Effector memory CD4-positive, alpha-beta T cell (primary cell): Measurements from ENCODE around the gene ARFIP1.

Experiments
- DNase-seq, 3 donors: peaks; one replicate each; pipeline ENCODE4 v3.0.0-alpha.2; 2020
- H3K27ac ChIP-seq: 2 replicates; pipeline ENCODE4 v1.7.0; 2013; ENCODE audit warnings: mild to moderate bottlenecking, low read length, moderate library complexity; ENCODE audit not compliant: insufficient read depth, poor library complexity, severe bottlenecking
- H3K27me3 ChIP-seq: replicated peaks from 2 replicates; pipeline ENCODE4 v1.7.0; 2013; ENCODE audit warnings: mild to moderate bottlenecking, low read length; ENCODE audit not compliant: insufficient read depth, control insufficient read depth, poor library complexity, severe bottlenecking
- H3K36me3 ChIP-seq: 2 replicates; pipeline ENCODE4 v1.7.0; 2013; ENCODE audit warnings: mild to moderate bottlenecking, low read length, moderate library complexity; ENCODE audit not compliant: control insufficient read depth, insufficient read depth
- H3K4me1 ChIP-seq: 2 replicates; pipeline ENCODE4 v1.7.0; 2013; ENCODE audit warnings: low read length, mild to moderate bottlenecking; ENCODE audit not compliant: control insufficient read depth, insufficient read depth, poor library complexity, severe bottlenecking
- H3K4me3 ChIP-seq: 2 replicates; pipeline ENCODE4 v1.7.0; 2013; ENCODE audit warnings: low read length, low read depth, mild to moderate bottlenecking; ENCODE audit not compliant: insufficient read depth, poor library complexity, severe bottlenecking
- H3K9me3 ChIP-seq: 2 replicates; pipeline ENCODE4 v1.7.0; 2013; ENCODE audit warnings: mild to moderate bottlenecking, low read length, moderate library complexity; ENCODE audit not compliant: control insufficient read depth

ARFIP1 gene

DNA sequence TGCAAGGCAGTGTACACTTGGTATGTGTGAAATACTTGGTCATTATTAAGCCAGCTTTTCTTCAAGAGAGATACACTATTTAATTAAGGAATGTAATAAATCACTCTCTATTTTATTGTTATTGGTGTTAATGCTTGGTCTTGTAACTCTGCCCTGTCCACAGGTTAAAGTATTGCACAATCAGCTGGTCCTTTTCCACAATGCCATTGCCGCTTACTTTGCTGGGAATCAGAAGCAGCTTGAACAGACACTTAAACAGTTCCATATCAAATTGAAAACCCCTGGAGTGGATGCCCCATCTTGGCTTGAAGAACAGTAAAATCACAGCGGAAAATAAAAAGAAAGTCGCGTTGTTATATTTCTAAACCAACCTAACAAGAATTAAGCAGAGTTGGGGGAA, 130.1 kb downstream of the ARFIP1 start:
- Histone ChIP-seq H3K9me3 (no peaks in the 10 kb centered on the region), H3K27ac (no peak overlapping the region), H3K4me1 (no peaks in the 10 kb centered on the region), H3K36me3 (no peaks in the 10 kb centered on the region), H3K27me3 (no peaks in the 10 kb centered on the region), H3K4me3 (no peak overlapping the region)
- DNase-seq = no peak

- Histone ChIP-seq H3K4me1 (no peaks in the 10 kb centered on the region), H3K36me3 (no peaks in the 10 kb centered on the region), H3K9me3 (no peaks in the 10 kb centered on the region), H3K27ac (no peak overlapping the region), H3K27me3 (no peaks in the 10 kb centered on the region), H3K4me3 (no peak overlapping the region)
- no peak for DNase-seq
These were observed 130.8 kb downstream of the ARFIP1 start for GRCh38 chr4:152910521-152910920.

GRCh38 chr4:152917543-152918395, 138.0 kb downstream of the ARFIP1 start:
- H3K4me3 ChIP-seq = no peak overlapping the region
- no peaks in the 10 kb centered on the region for H3K9me3 ChIP-seq
- H3K27me3 ChIP-seq = no peaks in the 10 kb centered on the region
- no peak for DNase-seq
- H3K36me3 ChIP-seq = no peaks in the 10 kb centered on the region
- no peaks in the 10 kb centered on the region for H3K4me1 ChIP-seq
- no peak overlapping the region for H3K27ac ChIP-seq

GRCh38 chr4:152919826-152920225, 140.1 kb downstream of the ARFIP1 start:
- no peaks in the 10 kb centered on the region for H3K27me3 ChIP-seq
- no peaks in the 10 kb centered on the region for H3K36me3 ChIP-seq
- no peak for DNase-seq
- no peak overlapping the region for H3K4me3 ChIP-seq
- no peak overlapping the region for H3K27ac ChIP-seq
- H3K9me3 ChIP-seq = no peaks in the 10 kb centered on the region
- H3K4me1 ChIP-seq = no peaks in the 10 kb centered on the region

DNA sequence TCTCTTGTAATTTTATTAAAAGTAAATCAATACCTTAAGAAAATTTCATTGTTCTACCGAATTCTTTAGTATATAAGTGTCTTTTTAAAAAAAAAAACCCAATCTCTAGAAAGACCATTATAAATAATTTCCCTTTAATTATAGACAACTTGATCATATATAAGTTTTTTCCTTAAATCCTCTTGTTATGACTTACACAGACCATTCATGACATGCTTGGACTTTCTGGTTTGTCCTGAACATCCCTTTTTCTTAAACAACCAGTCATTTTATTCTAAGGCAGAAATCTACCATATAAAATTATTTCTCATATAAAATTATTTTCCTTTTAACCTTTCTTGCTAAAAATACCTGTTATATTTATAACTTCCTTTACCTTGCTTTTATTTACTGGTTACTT, 141.0 kb downstream of the ARFIP1 start:
- DNase-seq = no peak
- Histone ChIP-seq H3K27me3 (no peaks in the 10 kb centered on the region), H3K4me1 (no peaks in the 10 kb centered on the region), H3K36me3 (no peaks in the 10 kb centered on the region), H3K9me3 (no peaks in the 10 kb centered on the region), H3K4me3 (no peak overlapping the region), H3K27ac (no peak overlapping the region)

GRCh38 chr4:152921284-152921683, 141.5 kb downstream of the ARFIP1 start:
- Histone ChIP-seq H3K4me1 (no peaks in the 10 kb centered on the region), H3K27me3 (no peaks in the 10 kb centered on the region), H3K27ac (no peak overlapping the region), H3K36me3 (no peaks in the 10 kb centered on the region), H3K9me3 (no peaks in the 10 kb centered on the region), H3K4me3 (no peak overlapping the region)
- DNase-seq = no peak

DNA sequence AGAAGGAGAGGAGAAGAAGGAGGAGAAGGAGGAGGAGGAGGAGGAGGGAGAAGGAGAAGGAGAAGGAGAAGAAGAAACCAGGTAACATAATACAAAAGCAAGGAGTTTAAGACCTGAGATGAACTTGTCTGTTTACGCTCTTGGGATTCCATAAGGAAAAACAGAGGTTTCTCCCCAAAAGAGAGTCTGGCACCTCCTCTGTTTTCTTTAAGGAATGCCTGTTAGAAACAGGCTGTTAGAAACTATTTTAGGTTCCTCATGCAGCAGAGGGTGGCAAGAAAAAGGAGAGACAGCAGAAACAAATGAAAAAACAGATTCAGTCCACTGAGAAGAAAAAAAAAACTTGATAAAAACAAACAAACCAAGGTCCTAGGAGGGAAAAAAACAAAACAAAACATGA, 146.1 kb downstream of the ARFIP1 start:
- H3K27ac ChIP-seq = no peak overlapping the region
- no peaks in the 10 kb centered on the region for H3K4me1 ChIP-seq
- no peaks in the 10 kb centered on the region for H3K36me3 ChIP-seq
- no peaks in the 10 kb centered on the region for H3K9me3 ChIP-seq
- no peak overlapping the region for H3K4me3 ChIP-seq
- no peaks in the 10 kb centered on the region for H3K27me3 ChIP-seq
- DNase-seq = no peak

DNA sequence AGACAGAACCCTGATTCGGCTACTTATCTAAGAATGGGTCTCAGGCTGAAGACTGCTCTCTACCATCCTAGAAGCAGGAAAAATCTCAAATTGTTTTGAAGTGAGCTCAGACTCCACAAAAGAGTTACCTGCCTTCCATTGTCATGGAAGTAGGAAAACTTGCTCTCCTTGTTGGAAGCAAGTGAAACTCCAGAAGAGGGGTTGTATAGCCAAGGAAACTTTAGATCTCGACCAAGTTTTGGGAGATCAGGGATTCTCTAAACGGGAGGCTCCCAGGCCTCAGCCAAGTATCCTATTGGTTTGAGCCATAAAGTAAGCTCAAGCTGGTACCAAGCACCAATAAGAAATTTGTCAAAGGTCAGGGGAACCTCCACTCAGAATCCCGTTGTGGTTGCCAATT, 147.2 kb downstream of the ARFIP1 start:
- Histone ChIP-seq H3K27ac (no peak overlapping the region), H3K4me3 (no peak overlapping the region), H3K4me1 (no peaks in the 10 kb centered on the region)

GRCh38 chr4:152927737-152928136, 148.0 kb downstream of the ARFIP1 start:
- no peak for DNase-seq
- Histone ChIP-seq H3K4me3 (no peak overlapping the region), H3K36me3 (no peaks in the 10 kb centered on the region), H3K27ac (no peak overlapping the region), H3K27me3 (no peaks in the 10 kb centered on the region), H3K4me1 (no peaks in the 10 kb centered on the region), H3K9me3 (no peaks in the 10 kb centered on the region)

More for the DNA sequence above, 147.2 kb downstream of the ARFIP1 start:
- Histone ChIP-seq H3K9me3 (no peaks in the 10 kb centered on the region), H3K36me3 (no peaks in the 10 kb centered on the region), H3K27me3 (no peaks in the 10 kb centered on the region)
- no peak for DNase-seq

- H3K27ac ChIP-seq = no peak overlapping the region
- H3K4me1 ChIP-seq = no peaks in the 10 kb centered on the region
- H3K27me3 ChIP-seq = no peaks in the 10 kb centered on the region
- no peak for DNase-seq
- H3K9me3 ChIP-seq = no peaks in the 10 kb centered on the region
- no peak overlapping the region for H3K4me3 ChIP-seq
- H3K36me3 ChIP-seq = no peaks in the 10 kb centered on the region
These were observed 148.5 kb downstream of the ARFIP1 start for GRCh38 chr4:152928286-152928685.
